HG03439 (cell line): ENCODE measurements around the gene C17orf75.

Source experiments
- ATAC-seq: cut with Tn5 transposase; IDR thresholded peaks from one replicate; pipeline ENCODE4 v1.9.1; 2021; ENCODE audit warnings: mild to moderate bottlenecking, moderate library complexity; ENCODE audit not compliant: unreplicated experiment

Gene C17orf75

GRCh38 chr17:32279891-32280716 is 61.9 kb downstream of the C17orf75 start:
- ATAC-seq = no peak

GRCh38 chr17:32278815-32279214 is 63.2 kb downstream of the C17orf75 start:
- no peak for ATAC-seq
